Mononuclear cell (primary cell): ENCODE measurements around the gene BLOC1S4. TPM values are rescaled to one million over a fixed set of nuclear protein-coding genes. Genes with fewer than 3 reads are reported as not detected.
"Not testable (repeated sequence)": the region's sequence is repeated elsewhere in the genome, so short reads cannot be mapped to it uniquely, and the experiment has no call there.

Experiments
- H3K27me3 ChIP-seq: 2 replicates; pipeline ENCODE4 v1.6.0; 2011; ENCODE audit warnings: low read length, control low read depth; ENCODE audit not compliant: insufficient read depth
- H3K4me1 ChIP-seq: 2 replicates; pipeline ENCODE4 v1.5.1; 2011; ENCODE audit warnings: mild to moderate bottlenecking, low read length, control low read depth; ENCODE audit not compliant: insufficient read depth
- H3K4me3 ChIP-seq: 2 replicates; pipeline ENCODE4 v1.5.1; 2011; ENCODE audit warnings: mild to moderate bottlenecking, low read length, moderate library complexity
- H3K9me3 ChIP-seq: 2 replicates; pipeline ENCODE4 v1.5.1; 2011; ENCODE audit warnings: low read depth, mild to moderate bottlenecking, control low read depth, low read length
- total RNA-seq: library from RNA; depleted of rRNA; stranded (reverse); fragments of >200 nt; gene quantifications from one replicate; pipeline ENCODE4 v1.2.3, GENCODE V29; 2012

Gene BLOC1S4
- total RNA-seq, 1 donor = 12.8 TPM

- Histone ChIP-seq H3K27me3 (no peaks in the 10 kb centered on the region), H3K4me1 (peaks cover 27% of the 10 kb centered on the region), H3K4me3 (no peak overlapping the region), H3K9me3 (no peaks in the 10 kb centered on the region)
Measured at GRCh38 chr4:6720202-6720699, 4.3 kb downstream of the BLOC1S4 start.

- no peaks in the 10 kb centered on the region for H3K9me3 ChIP-seq
- no peak overlapping the region for H3K4me3 ChIP-seq
- no peaks in the 10 kb centered on the region for H3K27me3 ChIP-seq
- H3K4me1 ChIP-seq = peaks cover 21% of the 10 kb centered on the region
Measured at GRCh38 chr4:6721121-6721520, 5.1 kb downstream of the BLOC1S4 start.

DNA sequence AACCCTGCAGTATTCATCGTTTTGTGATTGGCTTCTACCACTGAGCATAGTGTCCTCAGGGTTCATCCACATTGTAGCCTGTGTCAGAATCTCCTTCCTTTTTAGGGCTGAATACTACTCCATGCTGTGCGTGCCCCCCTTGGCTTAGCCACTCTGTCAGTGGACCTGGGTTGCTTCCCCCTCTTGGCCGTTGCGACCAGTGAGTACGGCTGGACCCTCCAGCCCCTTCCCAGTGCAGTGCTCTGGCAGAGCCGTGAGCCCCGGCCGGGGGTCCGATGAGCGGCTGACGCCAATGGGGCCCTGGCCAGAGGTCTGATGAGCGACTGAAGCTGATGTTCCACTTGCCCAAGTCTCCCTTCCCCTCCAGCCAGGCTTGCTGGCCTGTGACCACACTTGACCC, 6.9 kb downstream of the BLOC1S4 start:
- H3K4me3 ChIP-seq = no peak overlapping the region
- no peaks in the 10 kb centered on the region for H3K9me3 ChIP-seq
- H3K4me1 ChIP-seq = peaks cover 8% of the 10 kb centered on the region
- no peaks in the 10 kb centered on the region for H3K27me3 ChIP-seq

DNA sequence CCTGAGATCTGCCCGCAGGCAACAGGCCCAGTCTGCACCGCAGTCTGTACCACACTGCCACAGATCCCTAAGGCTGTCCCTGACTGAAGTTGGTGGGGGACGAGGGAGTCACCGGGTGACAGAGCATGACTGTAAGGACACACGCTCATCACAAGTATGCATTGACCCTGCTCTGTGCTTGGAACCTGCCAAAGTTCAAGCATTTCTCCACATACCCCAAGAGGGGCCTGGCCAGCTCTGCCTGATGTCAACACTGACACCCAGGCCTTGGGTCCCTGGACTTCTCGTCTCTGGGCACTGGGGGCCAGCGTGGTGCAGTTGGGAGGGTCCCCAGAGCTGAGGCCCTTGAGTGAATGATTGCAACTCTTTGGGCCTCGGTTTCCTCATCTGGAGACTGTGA, 7.9 kb downstream of the BLOC1S4 start:
- Histone ChIP-seq H3K4me3 (no peak overlapping the region), H3K4me1 (peaks cover 7% of the 10 kb centered on the region), H3K27me3 (no peaks in the 10 kb centered on the region), H3K9me3 (no peaks in the 10 kb centered on the region)

GRCh38 chr4:6724421-6725111, 8.6 kb downstream of the BLOC1S4 start:
- H3K9me3 ChIP-seq = no peaks in the 10 kb centered on the region
- no peaks in the 10 kb centered on the region for H3K27me3 ChIP-seq
- H3K4me3 ChIP-seq = no peak overlapping the region
- peaks cover 7% of the 10 kb centered on the region for H3K4me1 ChIP-seq

DNA sequence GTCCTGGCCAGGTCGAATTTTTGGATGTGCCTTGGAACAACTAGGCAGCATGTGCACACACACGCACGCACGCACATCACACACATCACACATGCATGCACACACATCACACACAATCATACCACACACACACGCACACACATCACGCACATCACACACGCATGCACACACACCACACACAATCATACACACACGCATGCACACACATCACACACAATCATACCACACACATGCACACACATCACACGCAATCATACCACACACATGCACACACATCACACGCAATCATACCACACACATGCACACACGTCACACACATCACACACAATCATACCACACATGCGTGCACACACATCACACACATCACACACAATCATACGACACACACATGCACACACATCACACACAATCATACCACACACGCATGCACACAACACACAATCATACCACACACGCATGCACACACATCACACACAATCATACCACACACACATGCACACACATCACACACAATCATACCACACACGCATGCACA, 9.5 kb downstream of the BLOC1S4 start:
- H3K9me3 ChIP-seq, H3K4me3 ChIP-seq, H3K4me1 ChIP-seq, H3K27me3 ChIP-seq: not testable (repeated sequence)

DNA sequence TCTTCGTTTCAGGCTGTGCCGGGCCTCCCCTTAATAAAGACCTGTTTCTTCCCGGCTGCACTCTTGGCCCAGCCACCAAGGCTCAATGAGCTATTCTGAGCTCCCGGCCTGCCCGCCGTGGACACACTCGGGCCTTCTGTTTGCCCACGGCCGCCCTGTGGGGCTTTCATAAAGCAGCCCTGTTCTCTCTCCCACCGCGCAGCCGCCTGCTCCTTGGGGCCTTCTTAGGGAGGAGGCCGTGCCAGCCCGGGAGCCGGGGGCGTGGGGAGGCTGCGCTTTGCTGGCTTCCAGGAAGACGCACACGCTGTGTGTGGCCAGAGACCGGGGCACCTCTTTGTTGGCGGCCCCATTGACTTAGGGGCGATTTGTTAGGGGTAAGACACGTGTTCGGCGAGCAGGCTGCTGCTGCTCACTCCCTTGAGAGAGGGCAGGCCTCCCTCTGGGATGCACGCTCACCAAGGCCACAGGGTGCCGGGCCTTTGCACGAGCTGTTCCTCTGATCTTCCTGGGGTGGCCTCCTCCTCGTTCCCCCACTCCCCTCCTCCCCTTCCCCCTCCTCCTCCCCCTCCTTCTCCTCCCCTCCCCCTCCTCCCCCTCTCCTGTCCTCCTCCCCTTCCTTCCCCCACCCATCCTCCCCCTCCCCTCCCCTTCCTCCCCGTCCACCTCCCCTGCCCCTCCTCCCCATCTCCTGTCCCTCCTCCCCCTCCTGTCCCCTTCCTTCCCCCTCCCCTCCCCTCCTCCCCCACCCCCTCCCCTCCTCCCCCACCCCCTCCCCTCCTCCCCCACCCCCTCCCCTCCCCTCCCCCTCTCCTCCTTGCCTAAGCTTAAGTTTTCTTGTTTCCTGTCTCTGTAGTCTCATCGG, 11.3 kb downstream of the BLOC1S4 start:
- H3K4me1 ChIP-seq = no peaks in the 10 kb centered on the region
- H3K9me3 ChIP-seq = no peaks in the 10 kb centered on the region
- no peak overlapping the region for H3K4me3 ChIP-seq
- no peaks in the 10 kb centered on the region for H3K27me3 ChIP-seq

- Histone ChIP-seq H3K4me1 (no peaks in the 10 kb centered on the region), H3K9me3 (no peaks in the 10 kb centered on the region), H3K27me3 (no peaks in the 10 kb centered on the region), H3K4me3 (no peak overlapping the region)
Measured at GRCh38 chr4:6727943-6728250, 11.9 kb downstream of the BLOC1S4 start.

- no peaks in the 10 kb centered on the region for H3K27me3 ChIP-seq
- no peaks in the 10 kb centered on the region for H3K9me3 ChIP-seq
- no peak overlapping the region for H3K4me3 ChIP-seq
- no peaks in the 10 kb centered on the region for H3K4me1 ChIP-seq
Measured at GRCh38 chr4:6728320-6729029, 12.5 kb downstream of the BLOC1S4 start.

- H3K4me1 ChIP-seq = no peaks in the 10 kb centered on the region
- H3K9me3 ChIP-seq = no peaks in the 10 kb centered on the region
- H3K4me3 ChIP-seq = no peak overlapping the region
- no peaks in the 10 kb centered on the region for H3K27me3 ChIP-seq
Measured at GRCh38 chr4:6730603-6731317, 14.8 kb downstream of the BLOC1S4 start.

- Histone ChIP-seq H3K27me3 (no peaks in the 10 kb centered on the region), H3K4me3 (no peak overlapping the region), H3K9me3 (no peaks in the 10 kb centered on the region), H3K4me1 (no peaks in the 10 kb centered on the region)
Measured at GRCh38 chr4:6731318-6731675, 15.3 kb downstream of the BLOC1S4 start.

DNA sequence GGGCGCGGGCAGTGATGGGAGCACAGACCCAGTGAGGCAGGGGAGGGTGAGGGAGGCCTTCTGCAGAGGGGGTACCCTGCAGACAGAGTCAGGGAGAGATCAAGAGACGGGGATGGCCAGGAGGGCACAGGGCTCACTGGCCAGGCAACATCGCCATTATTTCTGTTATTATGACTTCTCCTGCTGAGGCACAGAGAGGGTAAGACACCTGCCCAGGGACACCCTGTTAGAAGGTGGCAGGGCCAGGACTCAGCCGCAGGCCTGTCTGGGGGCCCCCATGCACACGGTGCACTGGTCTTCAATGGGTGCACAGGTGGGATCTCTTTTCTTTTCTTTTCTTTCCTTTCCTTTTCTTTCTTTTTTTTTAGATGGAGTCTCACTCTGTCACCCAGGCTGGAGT, 15.8 kb downstream of the BLOC1S4 start:
- no peaks in the 10 kb centered on the region for H3K9me3 ChIP-seq
- no peaks in the 10 kb centered on the region for H3K27me3 ChIP-seq
- no peak overlapping the region for H3K4me3 ChIP-seq
- no peaks in the 10 kb centered on the region for H3K4me1 ChIP-seq

- no peaks in the 10 kb centered on the region for H3K4me1 ChIP-seq
- no peaks in the 10 kb centered on the region for H3K9me3 ChIP-seq
- H3K27me3 ChIP-seq = no peaks in the 10 kb centered on the region
- H3K4me3 ChIP-seq = no peak overlapping the region
Measured at GRCh38 chr4:6732441-6733357, 16.7 kb downstream of the BLOC1S4 start.
